PC-3 (cell line): ENCODE data around the gene TATDN3.

Experiments used
- CTCF ChIP-seq: fragments of 300-600 bp; sonication (generic); conservative IDR thresholded peaks from 2 replicates; pipeline ENCODE4 v1.5.1; 2017; ENCODE audit warnings: antibody characterized with exemption, low read depth, mild to moderate bottlenecking, low read length
- EZH2 ChIP-seq: fragments of 300-600 bp; sonication (generic); IDR thresholded peaks from one replicate; pipeline ENCODE4 v1.6.1; 2017; ENCODE audit warnings: antibody characterized with exemption, mild to moderate bottlenecking, low read length; ENCODE audit not compliant: unreplicated experiment
- EZH2phosphoT487 ChIP-seq: fragments of 300-600 bp; sonication (generic); IDR thresholded peaks from 2 replicates; pipeline ENCODE4 v1.6.1; 2018; ENCODE audit warnings: mild to moderate bottlenecking, antibody characterized with exemption, low read length, borderline replicate concordance

- TF ChIP-seq CTCF: no peak
- TF ChIP-seq EZH2phosphoT487: no peak
- no peak for TF ChIP-seq EZH2
Measured at GRCh38 chr1:212774584-212774983, 17.1 kb upstream of the TATDN3 start.
